ENCODE results near the gene MICALL1.
"Not testable (repeated sequence)": the region's sequence is repeated elsewhere in the genome, so short reads cannot be mapped to it uniquely, and the experiment has no call there.

Gene MICALL1

GRCh38 chr22:37931893-37932389 lies 25.8 kb downstream of the MICALL1 start:
- DNase-seq: no peak

- no peak for DNase-seq
Measured at GRCh38 chr22:37932401-37932800, 26.3 kb downstream of the MICALL1 start.

- DNase-seq: no peak
Measured at GRCh38 chr22:37932821-37933578, 26.9 kb downstream of the MICALL1 start.

GRCh38 chr22:37933711-37934376 lies 27.7 kb downstream of the MICALL1 start:
- DNase-seq: peak; percentile 94

- no peak for DNase-seq
Measured at GRCh38 chr22:37940698-37941376, 34.7 kb downstream of the MICALL1 start.

- DNase-seq: no peak
Measured at GRCh38 chr22:37942133-37942532, 36.0 kb downstream of the MICALL1 start.

- DNase-seq: no peak
Measured at GRCh38 chr22:37943136-37943824, 37.2 kb downstream of the MICALL1 start.

- no peak for DNase-seq
Measured at GRCh38 chr22:37943825-37944198, 37.7 kb downstream of the MICALL1 start.

- not testable (repeated sequence) for DNase-seq
Measured at GRCh38 chr22:37944423-37944822, 38.3 kb downstream of the MICALL1 start.

GRCh38 chr22:37947142-37947795 lies 41.2 kb downstream of the MICALL1 start:
- DNase-seq: not testable (repeated sequence)

- DNase-seq: no peak
Measured at GRCh38 chr22:37951305-37951704, 45.2 kb downstream of the MICALL1 start.

GRCh38 chr22:37952629-37953028 lies 46.5 kb downstream of the MICALL1 start:
- DNase-seq: not testable (repeated sequence)

- DNase-seq: no peak
Measured at GRCh38 chr22:37953062-37953436, 47.0 kb downstream of the MICALL1 start.

- peak; percentile 98 for DNase-seq
Measured at GRCh38 chr22:37953437-37954179, 47.5 kb downstream of the MICALL1 start, which contains the start of the genes C22orf23 and POLR2F. Gene C22orf23 (minus strand): TSS chr22:37953601. CDS start chr22:37953149, 452 bp downstream. Gene POLR2F (plus strand): TSS chr22:37953699. CDS start chr22:37953788, 89 bp downstream.

- no peak for DNase-seq
Measured at GRCh38 chr22:37954686-37955085, 48.6 kb downstream of the MICALL1 start.

- DNase-seq: not testable (repeated sequence)
Measured at GRCh38 chr22:37955825-37956397, 49.8 kb downstream of the MICALL1 start.

GRCh38 chr22:37957232-37957631 lies 51.1 kb downstream of the MICALL1 start:
- DNase-seq: no peak

GRCh38 chr22:37959231-37959825 lies 53.2 kb downstream of the MICALL1 start:
- DNase-seq: no peak

- no peak for DNase-seq
Measured at GRCh38 chr22:37961062-37961461, 55.0 kb downstream of the MICALL1 start.

GRCh38 chr22:37965940-37966664 lies 60.0 kb downstream of the MICALL1 start:
- DNase-seq: no peak

Data from activated effector memory CD4-positive, alpha-beta T cell treated with anti-CD3 and anti-CD28 coated beads, Interleukin-2, amount 50 U/mL, for 16 hours (primary cell).